Measurements from ENCODE around the gene DENND2A.
"Not testable (repeated sequence)": the region's sequence is repeated elsewhere in the genome, so short reads cannot be mapped to it uniquely, and the experiment has no call there.

The DENND2A gene

DNA sequence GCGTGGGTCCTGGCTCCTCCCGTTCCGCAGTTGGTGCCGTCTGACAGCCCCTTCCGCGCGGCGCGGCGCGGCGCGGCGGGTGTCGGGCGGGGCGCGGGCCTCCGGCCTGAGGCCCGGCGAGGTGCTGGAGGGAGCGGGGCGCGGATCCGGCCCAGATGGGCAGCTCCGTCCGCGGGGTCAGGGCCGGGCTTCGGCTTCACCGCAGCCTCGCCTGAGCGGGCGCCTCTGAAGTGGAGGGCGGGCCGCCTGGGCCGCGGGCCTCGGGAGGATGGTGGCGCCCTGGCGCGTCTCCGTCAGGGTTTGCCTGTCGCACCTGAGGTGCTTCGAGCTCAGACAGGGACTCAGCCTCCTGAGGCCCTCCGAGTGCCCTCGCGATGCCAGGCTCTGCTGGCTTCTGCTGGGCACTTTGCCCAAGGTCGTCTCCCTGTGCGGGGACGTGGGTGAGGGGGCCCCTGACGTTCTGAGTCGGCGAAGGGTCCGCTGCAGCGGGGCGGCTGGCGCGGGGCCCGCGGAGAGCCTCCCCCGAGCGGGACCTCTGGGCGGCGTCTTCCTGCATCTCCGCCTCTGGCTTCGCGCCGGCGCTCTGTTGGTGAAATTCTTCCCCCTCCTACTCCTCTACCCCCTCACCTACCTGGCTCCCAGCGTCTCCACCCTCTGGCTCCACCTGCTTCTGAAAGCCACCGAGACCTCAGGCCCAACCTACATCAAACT lies 32.6 kb upstream of the DENND2A start:
- peak; percentile 41 for DNase-seq

DNA sequence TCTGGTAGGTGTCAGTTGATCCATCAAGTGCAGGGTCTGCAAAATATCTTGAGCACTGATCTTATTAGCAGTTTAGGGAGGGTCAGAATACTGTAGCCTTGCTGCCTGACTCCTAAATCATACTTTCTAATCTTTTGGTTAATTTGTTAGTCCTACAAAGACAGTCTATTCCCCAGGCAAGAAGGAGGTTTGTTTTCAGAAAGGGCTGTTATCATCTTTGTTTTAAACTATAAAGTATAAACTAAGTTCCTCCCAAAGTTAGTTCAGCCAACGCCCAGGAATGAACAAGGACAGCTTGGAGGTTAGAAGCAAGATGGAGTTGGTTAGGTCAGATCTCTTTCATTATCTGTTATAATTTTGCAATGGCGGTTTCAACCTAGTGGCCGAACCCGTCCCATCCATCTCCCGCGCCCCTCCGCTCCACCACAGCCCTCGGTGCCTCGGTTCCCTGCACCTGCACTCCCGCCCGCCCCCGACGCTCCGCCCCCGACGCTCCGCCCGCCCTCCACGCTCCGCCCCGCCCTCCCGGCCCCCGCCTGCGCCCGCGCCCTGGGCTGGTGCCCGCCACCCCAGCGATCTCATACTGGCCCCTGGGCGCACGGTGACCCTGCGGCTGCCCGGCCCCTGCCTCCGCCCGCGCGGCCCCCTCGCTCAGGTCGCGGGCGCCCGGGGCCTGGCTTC lies 31.9 kb upstream of the DENND2A start, which contains the start of gene ADCK2:
TSS of gene ADCK2 (plus strand) at position 564 of the 681 bp plus-strand sequence. CDS start 386 bp downstream, outside the sequence.
- DNase-seq: no peak

DNA sequence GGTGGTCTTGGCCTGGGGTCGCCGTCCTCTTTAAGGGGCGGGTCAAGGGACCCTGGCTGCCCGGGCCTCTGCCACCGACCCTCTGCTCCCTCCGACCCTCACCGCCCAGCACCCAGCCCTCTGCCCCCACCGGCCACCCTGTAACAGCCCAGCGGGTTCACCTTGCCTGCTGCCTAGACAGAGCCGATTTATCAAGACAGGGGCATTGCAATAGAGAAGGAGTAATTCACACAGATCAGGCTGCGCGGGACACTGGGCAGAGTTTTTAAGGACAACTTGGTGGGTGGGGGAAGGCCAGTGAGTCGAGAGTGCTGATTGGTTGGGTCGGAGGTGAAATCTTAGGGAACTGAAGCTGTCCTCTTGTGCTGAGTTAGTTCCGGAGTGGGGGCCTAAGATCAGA lies 31.4 kb upstream of the DENND2A start:
- no peak for DNase-seq

DNA sequence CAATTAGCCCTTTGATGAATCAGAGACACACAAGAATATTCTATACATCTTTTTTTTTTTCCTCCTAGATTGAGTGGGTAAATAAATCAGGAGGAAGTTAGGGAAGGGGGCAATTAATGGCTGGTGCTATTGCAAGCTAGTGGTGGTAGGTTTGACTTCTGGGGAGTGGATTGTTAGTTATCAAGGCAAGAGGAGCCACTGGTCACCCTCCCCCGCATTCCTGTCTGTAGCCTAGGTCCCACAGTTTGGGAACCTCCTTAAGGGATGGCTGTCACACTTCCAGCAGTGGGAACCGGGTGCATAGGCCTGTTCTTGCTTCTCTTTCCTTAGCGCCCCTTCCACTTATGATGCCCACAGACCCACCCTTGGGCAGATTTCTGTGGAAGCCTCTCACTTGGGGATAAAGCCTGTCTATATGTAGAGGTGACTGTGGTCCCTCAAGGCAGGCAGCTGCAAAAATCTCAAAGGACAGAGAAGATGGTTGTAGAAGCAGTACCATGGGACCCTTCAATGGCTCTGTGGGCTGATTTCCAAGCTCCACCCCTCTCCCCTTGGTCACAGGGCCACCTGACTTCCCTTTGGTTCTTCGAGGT lies 29.8 kb upstream of the DENND2A start:
- DNase-seq: no peak

DNA sequence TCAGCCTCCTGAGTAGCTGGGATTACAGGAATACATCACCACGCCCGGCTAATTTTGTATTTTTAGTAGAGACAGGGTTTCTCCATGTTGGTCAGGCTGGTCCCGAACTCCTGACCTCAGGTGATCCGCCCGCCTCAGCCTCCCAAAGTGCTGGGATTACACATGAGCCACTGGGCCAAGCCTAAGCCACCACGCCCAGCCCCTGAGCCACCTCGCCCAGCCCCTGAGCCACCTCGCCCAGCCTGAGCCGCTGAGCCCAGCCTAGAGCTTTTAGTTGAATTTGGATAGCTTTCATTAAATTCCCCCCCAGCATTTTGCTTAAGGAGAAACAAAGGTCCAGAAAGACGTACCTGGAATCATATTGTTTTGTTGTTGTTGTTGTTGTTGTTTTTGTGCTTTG lies 29.2 kb upstream of the DENND2A start:
- DNase-seq: not testable (repeated sequence)

DNA sequence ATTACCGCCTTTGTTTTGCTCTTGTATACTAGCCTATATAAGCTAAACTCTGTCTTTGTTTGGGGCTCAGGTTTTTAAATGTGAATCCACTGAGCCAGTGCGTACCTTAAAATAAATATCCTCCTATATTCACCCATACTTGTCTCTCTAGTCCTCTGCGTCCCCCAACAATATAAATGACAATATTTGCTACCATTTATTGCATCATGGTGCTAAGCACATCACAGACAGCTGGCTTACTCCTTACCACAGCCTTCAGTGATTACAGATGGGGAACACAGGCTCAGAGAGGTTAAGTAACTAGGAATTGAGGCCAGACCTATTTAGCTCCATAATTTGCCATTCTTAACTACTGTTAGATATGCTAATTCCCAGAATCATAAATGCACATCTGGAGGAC lies 28.7 kb upstream of the DENND2A start:
- DNase-seq: no peak

DNA sequence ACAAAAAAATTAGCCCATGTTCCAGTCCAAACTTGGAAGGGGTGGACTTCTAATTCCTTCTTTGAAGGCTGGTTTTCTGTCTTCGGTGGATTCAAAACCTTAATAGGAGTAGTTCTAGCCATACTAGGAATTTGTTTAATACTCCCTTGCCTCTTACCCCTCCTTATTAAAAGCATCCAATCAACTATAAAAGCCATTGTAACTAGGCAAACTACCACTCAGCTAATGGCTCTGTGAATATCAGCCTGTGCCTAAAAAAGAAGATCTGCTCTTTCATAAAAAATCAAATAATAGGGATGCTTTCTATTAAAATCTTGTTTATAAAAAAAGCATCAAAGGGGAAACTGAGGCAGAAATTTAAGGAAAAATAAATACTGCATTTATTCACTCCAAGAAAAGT lies 28.0 kb upstream of the DENND2A start:
- DNase-seq: no peak

DNA sequence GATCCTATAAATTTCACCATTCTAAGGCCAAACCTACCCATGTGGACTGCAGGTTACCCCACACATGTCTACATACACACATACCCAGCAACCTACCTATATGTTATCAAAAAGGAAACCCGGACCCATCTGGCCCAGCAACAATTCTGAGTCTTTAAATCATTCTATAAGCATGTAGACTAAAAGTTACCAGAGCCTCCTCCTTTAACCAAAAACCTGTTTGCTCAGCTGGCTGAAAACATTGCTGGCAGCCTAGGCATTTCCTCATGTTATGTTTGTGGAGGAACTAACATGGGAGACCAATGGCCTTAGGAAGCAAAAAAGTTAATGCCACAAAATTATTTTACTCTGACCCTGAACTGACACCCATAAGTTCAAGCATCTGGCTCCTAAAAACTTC lies 26.9 kb upstream of the DENND2A start:
- no peak for DNase-seq

DNA sequence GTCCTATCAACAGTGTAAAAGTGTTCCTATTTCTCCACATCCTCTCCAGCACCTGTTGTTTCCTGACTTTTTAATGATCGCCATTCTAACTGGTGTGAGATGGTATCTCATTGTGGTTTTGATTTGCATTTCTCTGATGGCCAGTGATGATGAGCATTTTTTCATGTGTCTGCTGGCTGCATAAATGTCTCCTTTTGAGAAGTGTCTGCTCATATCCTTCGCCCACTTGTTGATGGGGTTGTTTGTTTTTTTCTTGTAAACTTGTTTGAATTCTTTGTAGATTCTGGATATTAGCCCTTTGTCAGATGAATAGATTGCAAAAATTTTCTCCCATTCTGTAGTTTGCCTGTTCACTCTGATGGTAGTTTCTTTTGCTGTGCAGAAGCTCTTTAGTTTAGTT lies 22.3 kb upstream of the DENND2A start:
- not testable (repeated sequence) for DNase-seq

DNA sequence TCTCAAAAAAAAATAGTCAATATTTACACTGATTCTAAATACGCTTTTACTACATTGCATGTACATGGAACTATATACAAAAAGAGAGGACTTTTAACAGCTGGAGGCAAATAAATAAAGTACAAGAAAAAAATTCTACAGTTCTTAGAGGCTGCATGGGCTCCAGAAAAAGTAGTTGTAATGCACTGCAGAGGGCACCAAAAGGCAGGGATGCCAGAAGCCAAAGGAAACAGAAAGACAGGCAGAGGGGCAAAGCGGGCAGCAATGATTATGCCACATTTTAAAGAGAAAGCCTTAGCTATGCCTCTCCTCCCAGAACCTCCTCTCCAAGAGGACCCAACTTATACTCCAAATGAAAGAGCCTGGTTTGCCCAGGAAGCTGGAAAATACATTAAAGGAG lies 20.5 kb upstream of the DENND2A start:
- no peak for DNase-seq

DNA sequence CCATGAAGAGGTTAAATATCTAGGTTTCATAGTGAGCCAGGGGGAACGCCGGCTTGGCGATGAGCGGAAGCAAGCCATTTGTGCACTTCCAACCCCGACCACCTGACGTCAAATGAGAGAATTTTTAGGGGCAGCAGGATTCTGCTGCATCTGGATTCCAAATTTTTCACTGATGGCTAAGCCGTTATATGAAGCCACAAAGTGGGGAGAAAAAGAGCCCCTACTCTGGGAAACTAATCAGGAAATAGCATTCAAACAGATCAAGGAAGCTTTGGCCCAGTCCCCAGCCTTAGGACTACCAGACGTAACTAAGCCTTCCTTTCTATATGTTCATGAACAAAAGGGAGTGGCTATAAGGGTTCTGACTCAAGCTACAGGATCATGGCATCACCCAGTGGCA lies 19.2 kb upstream of the DENND2A start:
- DNase-seq: no peak

DNA sequence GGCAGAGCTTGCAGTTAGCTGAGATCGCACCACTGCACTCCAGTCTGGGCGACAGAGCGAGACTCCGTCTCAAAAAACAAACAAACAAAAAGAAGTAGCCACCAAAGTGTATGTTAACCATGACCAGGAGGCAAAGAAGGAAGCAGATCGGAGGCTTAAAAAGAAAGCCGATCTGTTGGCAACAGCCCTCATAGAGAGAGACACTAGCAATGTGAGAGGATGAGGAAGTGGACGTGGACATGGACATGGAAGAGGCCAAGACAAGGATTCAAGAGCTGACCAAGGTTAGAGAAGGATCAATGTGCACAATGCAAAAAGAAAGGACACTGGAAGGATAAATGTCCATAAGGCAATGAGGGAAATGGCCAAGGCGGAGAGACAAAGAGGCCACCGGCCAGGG lies 17.3 kb upstream of the DENND2A start:
- DNase-seq: no peak

DNA sequence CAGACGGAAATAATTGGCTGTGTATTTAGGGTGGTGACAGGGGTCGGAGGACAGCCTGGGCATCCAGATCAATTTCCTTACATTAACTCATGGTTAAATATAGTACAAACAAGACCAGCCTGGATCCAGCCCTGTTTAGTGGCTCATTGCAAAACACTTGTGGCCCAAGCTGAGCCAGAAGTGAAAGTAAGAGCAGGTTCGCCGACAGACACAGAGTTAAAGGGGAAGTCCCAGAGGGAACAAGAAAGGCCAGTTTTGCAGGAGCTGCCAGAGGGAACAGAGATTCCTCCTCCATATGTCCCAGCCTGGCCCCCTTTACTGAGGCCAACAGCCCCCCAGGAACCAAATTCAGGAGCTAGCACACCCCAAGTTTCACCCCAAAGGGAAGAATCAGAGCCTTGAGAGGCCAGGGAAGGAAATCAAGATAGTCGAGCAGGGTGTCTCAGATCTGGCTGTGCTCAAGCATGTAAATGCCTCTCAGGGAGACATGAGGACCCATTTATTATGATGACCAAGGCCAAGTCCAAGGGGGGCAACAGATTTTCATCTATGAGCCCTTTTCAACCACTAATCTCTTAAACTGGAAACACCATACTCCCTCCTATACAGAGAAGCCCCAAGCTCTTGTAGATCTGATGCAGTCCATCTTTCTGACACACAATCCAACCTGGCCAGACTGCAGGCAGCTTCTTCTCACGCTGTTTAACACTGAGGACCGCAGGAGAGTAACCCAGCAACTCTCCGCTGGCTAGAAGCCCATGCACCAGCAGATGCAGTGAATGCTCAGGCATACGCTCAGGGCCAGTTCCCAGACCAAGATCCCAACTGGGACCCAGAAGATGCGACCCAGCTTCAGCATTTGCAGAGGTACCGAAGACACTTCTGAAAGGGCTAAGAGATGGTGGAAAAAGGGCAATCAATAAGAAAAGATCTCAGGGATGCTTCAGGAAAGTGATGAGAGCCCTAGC lies 16.2 kb upstream of the DENND2A start:
- DNase-seq: no peak

DNA sequence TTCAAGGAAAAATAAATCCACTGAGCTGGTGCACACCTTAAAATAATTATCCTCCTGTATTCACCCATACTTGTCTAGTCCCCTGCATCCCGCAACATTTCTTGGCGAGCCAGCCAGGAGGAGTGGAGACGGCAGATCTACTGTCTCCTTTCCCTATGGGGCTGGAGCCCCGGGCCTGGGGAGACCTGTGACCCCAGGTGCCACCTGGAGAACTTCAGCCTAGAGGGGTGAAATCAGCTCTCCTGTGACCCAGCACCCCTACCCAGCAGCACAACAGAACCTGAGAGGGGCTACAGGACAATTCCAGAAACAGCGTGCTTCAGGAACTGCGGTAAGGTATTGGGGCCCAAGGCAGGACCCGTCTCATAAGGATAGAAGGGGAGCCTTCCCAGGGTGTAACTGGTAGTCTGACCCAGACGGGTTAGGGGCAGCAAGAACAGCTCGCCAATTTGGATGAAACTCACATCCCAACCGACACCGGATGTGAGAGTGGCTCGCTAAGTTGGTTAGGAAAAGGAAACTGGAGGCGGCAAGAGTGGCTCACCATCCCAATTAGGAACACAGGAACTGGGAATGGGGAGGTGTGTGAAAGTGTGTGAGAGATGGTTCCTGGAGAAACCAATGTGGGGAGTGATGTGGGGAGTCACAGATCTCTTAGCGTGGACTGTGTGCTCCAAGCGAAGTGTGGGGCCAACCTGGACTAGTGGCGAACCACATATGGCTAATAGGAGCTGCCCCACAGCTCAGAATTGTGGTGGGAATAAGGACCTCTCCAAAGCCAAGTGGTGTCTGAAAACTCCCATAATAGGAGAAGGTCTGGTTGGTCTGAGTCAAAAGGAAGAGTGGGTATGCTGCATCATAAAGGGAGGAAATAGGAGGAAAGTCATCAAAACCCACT lies 15.1 kb upstream of the DENND2A start:
- no peak for DNase-seq

DNA sequence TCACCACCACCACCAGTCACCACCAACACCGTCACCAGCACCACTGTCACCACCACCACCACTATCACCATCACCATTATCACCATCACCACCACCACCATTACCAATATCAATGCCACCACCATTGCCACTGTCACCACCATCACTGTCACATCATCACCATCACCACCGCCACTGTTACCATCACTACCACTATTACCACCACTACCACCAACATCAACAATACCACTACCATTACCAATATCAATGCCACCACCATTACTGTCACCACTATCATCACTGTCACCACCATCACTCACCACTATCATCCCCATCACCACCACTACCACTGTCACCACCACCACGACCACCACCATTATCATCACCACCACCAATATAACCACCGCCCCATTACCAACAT lies 14.0 kb upstream of the DENND2A start:
- DNase-seq: no peak

DNA sequence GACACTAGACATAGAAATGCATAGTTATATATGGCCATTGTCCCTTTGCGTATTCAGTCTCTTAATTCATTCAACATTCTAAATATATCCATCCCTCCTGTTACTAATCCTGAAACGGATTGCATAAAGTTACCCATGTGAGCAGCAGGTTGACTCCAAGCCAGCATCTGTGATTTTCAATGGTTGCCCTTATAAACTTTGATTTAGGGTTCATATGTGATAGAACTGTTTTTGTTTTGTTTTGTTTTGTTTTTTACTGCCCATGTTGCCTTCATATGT lies 13.4 kb upstream of the DENND2A start:
- DNase-seq: no peak

DNA sequence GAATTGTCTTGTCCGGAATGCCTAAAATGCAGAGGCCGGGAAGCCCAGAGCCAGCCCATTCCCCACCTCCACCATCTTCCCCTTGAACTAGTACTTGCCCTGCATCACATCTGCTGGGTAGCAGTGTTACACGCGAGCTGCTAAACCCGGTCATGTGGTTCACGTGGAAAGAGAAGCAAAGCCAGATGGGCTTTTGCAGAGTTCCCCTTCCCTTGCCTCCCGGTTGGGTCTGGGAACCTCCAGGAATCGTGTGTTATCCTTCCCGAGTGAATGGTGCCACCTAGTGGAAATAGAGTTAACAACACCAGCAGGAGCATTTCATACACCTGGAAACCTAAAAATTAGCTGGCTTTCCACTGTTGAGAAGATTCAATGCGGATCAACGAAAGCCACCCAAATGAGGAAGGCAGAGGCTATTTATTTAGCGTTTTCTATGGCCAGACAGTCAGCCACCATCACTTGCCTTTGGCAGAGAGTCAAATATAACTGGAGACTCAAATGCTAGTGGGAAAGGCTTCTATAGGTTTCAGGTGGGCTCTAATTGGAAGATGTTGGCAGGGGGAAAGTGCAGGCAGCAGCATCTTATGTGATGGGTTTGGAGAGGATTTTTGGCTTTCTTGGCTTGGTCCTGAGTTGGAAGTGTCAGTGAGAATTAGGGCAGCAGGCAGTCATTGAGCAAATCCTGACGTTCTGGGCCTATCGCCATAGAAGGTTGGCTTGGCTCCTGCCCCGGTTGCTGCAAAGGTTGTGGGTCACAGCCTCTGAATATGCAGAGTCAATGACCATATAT lies 12.9 kb upstream of the DENND2A start:
- DNase-seq: peak; percentile 61

DNA sequence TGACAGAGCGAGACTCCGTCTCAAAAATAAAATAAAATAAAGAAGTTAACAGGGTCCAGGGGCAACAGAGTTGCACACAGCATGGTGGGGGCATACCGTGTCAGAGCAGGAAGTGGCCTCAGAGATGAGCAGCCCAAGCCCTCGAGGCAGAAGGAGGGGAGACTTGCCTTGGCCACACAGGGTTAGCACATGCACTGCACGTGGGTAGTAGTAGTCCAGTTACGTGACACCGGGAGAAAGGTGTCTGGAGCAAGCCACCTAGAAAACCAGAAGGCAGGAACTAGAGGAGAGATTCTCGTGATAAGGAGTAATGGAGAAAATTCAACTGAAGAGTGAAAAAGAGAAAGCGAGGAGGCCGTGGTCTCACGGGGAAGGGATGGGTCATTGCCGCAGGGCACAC lies 9.8 kb upstream of the DENND2A start:
- no peak for DNase-seq

DNA sequence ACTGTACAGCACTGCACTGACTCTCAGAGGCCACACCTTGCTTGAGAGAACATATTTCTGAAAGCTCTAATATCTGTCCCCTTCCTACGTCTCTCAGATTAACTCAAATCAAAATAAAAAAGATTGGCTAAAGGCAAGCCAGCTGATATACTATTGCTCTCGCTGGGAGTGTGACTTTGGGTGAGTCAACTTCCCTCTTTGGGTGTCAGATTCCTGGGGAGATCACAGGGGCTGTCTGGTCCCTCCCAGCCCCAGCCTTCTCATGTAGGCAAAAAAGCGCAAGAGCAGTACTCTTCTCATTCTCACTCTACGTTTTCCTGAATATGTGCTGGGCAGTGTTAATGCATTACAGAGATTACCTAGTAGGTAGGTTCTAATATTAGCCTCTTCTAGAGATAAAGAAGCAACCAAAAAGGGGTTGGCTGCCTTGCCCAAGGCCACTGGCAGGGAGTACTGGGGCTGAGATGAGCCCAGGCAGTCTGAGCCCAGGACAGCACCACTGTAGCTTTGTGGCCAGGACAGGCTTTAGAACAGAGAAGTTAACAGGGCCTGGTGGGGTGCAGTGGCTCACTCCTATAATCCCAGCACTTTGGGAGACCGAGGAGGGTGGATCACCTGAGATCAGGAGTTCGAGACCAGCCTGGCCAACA lies 9.1 kb upstream of the DENND2A start:
- no peak for DNase-seq

DNA sequence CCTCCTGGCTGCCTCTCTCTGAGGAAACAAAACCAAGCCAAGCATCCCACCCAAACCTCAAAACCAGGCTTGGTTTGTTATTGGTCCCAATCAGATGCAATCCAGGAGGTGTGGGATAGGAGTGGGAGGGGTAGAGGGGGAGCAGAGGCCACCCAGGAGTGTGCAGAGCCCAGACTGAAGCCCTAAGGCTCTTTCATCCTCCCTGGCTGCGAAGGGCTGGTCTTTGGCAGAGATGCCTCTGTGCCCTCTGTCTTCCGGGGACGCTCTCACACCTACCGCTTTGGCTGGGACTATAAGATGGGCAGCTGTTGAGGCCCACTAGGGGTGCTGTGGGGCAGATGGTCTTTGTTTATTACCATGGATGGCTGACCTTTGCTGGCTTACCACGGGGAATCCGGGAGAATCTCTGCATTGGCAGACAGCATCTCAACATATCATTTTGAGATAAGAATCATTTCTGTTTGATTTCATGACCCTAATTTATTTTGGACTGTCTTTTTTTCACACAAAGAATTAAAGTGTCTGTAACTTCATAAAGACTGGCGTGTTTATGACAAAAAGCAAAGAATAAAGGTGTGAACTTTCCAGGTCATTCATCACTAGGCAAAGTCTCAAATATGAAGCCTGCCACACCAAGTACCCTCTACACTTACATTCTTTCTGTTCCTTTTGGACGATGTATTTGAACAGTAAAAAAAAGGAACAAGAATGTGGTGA lies 6.5 kb upstream of the DENND2A start:
- DNase-seq: peak; percentile 52
